Activated T-cell treated with anti-CD3 and anti-CD28 coated beads for 48 hours (primary cell): ENCODE results near the gene TM9SF1.
A peak's percentile ranks its signal among the peaks of the same experiment; 100 is the strongest.

ENCODE experiments used
- DNase-seq: peaks from one replicate; pipeline ENCODE4 v3.0.0-alpha.2; 2020; ENCODE audit warnings: low read depth

Gene TM9SF1

DNA sequence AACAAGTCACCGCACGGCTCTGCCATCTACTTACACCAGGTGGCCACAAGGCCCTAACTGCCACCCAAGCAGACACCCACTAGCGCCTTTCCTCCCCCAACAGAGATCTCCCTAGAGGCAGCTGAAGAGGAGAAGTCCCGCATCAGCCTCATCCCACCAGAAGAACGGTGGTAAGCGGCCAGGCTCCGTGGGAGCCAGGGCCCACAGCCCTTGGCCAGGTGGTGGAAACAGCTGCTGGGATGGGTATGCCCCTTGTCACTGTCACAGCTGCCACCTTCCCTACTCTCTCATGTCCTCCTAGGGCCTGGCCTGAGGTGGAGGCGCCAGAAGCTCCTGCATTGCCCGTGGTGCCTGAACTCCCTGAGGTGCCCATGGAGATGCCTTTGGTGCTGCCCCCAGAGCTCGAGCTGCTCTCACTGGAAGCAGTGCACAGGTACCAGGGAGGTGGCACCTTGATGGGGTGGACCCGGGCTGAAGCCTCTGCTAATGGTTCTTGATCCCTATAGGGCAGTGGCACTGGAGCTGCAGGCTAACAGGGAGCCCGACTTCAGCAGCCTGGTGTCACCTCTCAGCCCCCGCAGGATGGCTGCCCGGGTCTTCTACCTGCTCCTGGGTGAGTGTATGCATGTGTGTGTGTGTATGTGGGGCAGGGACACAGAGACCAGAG, 15.8 kb downstream of the TM9SF1 start:
- DNase-seq: no peak

DNA sequence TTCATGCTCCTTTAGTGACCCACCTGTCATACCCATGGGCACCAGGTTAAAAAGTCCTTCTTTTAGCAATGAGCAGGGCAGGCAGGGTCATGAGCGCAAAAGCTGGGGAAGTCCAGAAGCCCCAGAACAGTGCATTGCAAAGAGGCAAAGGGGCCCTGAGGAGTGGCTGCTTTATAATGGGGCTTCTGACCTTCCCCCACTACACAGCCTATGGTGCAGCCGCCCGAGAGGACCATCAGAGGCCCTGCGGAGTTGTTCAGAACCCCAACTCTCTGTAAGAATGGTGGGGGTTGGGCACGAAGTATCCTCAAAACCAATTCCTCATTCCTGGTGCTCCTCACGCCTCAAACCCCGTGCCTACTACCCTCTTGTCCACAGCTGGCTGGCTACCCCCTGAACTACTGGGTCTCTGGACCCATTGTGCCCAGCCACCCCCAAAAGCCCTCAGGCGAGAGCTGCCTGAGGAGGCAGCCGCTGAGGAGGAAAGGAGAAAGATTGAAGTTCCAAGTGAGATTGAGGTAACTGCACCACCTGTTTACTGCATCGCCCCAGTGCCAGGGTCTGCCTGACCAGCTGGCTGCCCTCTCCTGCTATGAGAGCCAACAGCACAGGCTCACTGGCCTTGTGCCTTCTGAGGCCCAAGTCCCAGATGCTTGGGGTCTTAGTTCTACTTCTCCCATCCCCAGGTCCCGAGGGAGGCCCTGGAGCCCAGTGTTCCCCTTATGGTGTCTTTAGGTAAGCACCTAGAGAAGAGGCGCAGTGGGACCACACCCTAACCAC, 16.7 kb downstream of the TM9SF1 start:
- DNase-seq: no peak

DNA sequence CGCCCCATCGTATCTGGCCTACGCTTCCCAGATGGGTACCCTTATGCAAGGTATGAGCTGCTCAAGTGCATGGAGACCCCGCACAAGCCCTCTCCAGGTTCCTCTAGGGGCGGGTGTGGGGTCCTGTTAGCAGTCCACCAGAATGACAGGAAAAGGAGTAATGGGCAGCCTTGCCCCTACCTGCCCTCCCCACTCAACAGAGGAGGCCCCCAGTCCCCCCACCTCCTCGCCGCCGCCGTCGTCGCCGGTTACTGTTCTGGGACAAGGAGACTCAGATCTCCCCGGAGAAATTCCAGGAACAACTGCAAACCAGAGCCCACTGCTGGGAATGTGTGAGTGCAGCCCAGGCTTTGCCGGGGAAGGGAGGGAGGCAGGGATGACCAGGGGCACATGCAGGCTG, 17.4 kb downstream of the TM9SF1 start:
- DNase-seq: no peak

DNA sequence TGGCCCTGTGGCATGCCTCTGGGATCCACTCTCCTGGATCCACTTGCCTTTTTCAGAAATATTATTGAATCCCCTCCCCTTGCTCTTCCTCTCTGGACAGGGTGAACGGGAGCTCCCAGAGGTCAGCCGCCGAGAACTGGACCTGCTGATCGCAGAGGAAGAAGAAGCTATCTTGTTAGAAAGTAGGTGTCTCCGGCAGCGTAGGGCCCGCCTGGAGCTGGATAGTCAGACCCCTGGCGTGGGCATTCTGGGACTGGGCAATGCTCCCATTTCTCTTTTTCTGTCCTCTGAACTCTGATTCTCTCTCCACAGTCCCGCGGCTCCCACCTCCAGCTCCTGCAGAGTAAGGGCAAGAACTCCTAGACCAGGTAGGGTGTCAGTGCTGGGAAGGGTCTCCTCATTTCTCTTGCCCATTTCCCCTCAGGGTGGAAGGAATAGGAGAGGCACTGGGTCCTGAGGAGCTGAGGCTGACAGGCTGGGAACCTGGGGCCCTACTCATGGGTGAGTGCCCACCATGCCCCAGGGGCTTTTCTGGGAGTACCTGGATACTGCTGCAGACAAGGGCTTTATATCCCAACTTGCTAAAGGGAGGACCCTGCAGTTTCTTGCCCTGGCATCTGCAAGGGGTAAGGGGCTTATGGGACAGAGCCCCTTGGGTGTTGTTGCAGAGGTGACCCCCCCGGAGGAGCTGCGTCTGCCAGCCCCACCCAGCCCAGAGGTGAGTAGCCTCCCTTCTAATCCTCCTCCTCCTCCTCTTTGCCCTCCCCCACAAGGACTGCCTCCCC, 18.0 kb downstream of the TM9SF1 start:
- DNase-seq: no peak

DNA sequence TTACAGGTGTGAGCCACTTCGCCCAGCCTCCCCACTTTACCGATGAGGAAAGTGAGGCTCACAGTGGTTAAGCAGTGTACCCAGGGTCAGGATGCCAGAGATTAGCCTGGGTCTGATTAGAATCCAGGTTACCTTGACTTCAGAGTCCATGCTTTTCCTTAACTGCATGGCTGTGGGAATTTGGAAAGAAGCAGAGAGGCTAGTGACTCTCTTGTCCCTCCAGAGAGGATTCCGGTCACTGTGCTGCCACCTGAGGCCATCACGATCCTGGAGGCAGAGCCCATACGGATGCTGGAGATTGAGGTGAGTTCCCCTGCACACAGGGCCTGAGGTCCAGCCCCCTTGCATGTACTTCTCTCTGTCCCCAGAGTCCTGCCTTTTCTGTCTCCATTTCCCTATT, 18.6 kb downstream of the TM9SF1 start:
- no peak for DNase-seq

DNA sequence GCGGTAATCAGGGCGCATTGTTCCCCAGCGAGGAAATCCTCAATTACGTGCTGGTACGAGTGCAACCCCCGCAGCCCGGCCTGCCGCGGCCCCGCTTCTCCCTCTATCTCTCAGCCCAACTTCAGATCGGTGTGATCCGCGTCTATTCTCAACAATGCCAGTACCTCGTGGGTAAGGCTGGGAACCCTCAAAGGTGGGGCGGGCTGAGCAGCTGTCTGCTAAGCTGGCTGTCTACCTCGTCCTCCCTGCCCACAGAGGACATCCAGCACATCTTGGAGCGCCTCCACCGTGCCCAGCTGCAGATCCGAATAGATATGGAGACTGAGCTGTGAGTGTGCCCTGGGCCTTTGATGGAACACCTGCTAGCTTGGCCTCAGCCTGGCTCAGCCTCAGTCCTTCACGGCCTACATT, 22.4 kb downstream of the TM9SF1 start:
- DNase-seq: no peak

DNA sequence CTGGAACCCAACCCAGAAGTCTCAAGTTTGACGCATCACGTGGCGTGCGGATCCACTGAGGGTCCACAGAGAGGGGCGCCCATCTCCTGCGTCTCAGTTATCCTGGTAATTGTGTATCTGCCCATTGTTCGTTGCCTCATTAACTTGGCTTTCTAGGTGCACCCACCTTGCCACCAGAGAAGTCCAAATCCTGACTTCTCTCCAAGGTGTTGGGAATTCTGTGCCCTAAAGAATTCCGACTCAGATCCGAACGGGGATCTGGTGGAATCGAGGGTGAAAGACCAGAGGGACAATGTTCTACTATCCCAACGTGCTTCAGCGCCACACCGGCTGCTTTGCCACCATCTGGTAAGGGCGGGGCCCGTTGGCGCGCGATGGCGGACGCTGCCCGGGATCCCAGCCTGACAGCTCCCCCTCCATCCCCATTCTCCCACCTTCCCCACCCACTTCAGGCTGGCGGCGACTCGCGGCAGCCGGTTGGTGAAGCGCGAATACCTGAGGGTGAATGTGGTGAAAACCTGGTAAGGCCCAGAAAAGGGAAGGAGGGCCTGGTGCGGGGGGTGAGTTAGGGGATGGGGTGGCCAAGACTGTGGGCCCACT, 22.9 kb downstream of the TM9SF1 start:
- no peak for DNase-seq

DNA sequence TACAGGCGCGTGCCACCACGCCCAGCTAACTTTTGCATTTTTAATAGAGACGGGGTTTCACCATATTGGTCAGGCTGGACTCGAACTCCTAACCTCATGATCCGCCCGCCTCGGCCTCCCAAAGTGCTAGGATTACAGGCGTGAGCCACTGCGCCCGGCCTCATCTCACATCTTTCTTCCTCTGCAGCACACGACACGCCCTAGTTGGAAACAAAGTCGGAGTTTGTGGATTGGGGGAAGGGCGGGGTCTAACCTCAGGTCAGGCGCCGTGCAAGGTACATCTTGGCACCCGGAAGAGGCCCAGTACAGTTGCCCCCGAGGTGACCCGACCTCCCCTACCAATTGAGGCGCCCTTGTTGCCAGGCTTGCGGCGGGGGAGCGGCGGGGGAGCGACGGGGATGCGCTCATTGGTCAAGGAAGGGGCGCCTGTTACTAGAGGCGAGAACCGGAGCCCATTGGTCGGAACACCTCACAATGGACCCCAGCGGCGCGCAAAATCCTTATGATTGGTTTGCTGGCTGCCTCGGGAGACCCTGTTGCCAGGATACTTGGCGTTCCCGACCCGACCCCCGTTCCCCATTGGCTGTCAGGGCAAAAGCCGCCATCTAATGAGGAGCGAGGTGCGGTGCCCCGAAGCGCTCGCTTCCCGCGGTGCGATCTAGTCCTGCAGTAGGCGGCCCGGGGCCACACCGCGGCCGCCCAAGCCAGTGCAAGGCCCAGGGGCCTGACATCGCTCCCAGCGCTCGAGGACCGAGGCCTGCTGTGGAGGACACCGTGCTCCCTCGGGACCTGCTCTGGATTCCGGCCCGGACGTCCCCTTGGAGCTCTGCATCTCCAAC, 23.6 kb downstream of the TM9SF1 start, which contains the start of gene REC8:
TSS of gene REC8 (plus strand) at position 659 of the 839 bp plus-strand sequence. CDS start 473 bp downstream, outside the sequence.
- peak; percentile 72 for DNase-seq

DNA sequence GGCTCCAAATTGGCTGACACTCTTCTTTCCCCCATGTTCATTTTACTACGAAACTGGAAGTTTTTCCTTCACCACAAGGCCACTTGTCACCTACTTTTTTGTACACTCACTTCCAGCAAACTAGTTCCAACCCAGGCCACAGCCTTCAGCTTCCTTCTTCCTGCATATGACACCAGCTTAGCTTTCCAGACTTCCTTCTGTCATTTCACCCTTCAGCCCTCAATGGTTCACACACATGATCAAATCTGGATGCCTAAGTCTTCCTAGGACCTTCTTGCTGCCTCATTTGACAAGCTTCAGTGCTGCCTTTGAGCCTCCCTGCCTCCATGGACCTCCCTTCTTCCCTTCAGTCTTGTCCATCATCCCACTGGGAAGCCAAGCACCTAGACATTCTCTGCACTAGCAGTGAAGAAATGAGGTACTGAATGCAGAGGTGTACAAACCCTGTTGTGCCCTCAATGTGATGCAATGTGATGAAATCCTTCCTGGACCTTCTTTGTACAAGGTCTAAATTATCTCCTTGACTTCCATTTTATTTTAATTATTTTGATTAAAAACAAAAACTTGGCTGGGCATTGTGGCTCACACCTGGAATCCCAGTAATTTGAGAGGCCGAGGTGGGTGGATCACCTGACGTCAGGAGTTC, 27.6 kb downstream of the TM9SF1 start:
- DNase-seq: no peak

DNA sequence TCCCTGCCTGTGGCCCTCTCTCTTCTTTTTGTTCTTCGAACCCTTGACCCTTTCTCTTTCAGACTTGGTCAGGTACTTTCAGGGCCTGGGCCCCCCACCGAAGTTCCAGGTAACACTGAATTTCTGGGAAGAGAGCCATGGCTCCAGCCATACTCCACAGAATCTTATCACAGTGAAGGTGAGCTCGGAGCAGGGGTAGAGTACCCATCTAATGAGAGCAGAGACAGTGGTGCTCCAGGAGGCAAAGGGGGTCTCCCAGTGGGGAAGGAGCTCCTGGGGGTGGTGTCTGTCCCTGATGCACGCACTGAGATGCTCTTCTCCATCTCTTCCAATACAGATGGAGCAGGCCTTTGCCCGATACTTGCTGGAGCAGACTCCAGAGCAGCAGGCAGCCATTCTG, 29.5 kb downstream of the TM9SF1 start:
- DNase-seq: no peak

DNA sequence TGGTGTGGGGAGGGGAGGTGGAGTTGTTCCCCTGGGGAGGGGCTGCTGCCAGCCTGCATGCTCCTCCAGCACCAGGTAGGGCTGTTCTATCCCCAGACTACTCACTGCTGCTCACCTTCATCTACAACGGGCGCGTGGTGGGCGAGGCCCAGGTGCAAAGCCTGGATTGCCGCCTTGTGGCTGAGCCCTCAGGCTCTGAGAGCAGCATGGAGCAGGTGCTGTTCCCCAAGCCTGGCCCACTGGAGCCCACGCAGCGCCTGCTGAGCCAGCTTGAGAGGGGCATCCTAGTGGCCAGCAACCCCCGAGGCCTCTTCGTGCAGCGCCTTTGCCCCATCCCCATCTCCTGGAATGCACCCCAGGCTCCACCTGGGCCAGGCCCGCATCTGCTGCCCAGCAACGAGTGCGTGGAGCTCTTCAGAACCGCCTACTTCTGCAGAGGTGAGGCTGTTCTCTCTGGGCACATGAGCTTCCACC, 30.7 kb downstream of the TM9SF1 start:
- DNase-seq: no peak

DNA sequence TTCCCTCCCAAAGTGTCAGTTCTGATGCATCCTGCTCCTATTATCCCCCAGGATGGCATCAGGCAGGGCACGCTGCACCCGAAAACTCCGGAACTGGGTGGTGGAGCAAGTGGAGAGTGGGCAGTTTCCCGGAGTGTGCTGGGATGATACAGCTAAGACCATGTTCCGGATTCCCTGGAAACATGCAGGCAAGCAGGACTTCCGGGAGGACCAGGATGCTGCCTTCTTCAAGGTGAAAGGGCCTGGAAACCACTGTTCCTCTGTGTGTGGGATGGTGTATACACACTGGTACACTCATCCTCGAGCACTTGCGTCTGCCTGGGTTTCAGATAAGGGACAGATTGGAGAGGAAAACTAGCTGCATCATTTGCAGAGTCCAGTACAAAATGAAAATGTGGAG, 33.1 kb downstream of the TM9SF1 start:
- no peak for DNase-seq

DNA sequence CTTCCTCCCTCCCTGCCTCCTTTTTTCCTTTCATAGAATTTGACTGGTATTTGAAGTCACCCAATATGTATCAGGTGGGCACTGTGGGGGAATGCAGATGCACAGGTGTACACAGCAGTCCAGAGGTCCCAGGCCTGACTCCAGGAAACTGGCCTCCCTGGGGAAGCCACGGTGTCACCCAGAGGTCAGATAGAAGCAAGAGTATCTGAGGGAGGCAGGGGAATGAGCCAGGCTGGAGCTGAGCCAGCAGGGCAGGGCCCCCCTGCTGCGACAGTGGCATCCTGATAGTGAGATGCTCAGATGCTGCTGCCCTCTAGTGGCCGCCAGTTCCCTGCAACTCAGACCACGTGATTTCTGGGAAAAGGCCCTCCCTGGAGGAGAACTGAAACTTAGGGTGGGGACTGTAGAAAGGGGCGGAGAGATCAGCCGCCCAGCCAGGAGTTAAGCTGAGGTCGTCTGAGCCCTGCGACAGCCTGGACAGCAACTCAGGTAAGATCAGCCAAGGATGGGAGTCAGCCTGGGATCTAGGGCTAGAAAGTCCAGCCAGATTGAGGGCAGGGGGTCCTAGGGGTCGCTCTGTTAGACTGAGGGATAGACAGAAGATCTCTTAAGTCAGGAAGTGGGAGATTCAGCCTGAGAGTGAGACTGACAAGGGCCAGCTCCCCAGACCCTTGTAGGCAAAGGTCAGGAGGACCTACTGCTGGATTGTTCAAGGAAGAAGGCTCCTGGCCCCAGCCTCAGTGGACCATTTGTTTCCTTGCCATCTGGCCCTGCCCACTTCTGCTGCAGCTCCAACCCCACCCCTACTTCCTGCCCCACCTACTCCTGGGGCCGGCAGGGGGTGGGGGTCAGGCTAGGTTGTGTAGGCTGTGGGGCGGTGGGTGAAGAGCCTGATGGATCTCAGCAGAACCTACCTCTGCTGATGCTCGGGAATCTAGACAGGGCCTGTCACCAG, 34.1 kb downstream of the TM9SF1 start, which contains the start of gene IRF9:
TSS of gene IRF9 (plus strand) at position 416 of the 955 bp plus-strand sequence. CDS start 880 bp downstream, outside the sequence.
- peak; percentile 96 for DNase-seq

DNA sequence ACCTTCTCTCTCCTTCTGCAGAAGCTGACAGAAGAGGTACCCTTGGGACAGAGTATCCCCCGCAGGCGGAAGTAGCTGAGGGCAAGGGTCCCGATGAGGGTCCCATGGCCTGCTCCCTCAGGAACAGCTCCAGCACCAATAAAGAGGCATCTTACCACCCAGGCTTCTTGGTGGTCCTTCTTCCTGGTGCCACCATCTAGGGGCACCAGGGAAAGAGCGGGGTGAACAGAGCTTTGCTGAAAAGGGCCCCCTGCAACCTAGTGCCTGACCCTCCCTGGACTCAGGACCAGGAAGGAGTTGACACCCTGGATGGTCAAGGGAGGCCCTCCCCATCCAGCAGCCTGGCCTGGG, 34.8 kb downstream of the TM9SF1 start:
- no peak for DNase-seq

DNA sequence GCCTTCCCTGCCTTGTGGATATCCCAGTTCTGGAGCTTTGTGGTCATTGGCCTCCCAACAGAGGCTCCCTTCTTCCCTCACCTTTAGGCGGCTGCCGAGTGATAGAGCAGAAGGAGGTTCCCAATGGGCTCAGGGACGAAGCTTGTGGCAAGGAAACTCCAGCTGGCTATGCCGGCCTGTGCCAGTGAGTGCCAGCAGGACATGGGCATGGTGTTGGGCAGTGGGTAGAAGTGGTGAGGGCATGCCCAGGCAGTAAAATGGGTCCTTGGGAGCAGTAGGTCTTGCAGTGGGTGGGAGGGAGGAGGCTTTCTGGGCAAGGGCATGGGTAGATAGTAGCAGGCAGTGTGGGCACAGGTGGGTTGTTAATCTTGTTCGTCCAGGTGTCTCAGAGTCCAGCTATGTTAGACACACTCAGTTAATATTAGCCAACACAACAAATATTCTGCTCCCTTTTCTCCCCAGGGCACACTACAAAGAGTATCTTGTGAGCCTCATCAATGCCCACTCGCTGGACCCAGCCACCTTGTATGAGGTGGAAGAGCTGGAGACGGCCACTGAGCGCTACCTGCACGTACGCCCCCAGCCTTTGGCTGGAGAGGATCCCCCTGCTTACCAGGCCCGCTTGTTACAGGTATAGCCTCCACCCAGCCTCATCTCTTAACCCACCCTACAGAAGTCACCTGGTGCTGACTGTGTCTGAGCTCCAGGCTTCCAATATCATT, 35.3 kb downstream of the TM9SF1 start:
- no peak for DNase-seq

DNA sequence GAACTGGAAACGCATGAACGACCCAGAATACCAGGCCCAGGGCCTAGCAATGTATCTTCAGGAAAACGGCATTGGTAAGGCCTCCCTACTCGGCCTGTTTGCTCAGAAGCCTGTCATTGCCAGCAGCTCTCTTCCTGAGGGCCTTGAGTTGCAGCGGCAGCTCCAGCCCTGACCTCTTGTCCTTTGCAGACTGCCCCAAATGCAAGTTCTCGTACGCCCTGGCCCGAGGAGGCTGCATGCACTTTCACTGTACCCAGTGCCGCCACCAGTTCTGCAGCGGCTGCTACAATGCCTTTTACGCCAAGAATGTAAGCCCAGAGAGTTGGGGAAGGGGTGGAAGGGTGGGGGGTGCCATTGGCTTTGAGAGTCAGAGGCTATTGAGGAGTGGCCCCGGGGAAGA, 37.9 kb downstream of the TM9SF1 start:
- DNase-seq: no peak

DNA sequence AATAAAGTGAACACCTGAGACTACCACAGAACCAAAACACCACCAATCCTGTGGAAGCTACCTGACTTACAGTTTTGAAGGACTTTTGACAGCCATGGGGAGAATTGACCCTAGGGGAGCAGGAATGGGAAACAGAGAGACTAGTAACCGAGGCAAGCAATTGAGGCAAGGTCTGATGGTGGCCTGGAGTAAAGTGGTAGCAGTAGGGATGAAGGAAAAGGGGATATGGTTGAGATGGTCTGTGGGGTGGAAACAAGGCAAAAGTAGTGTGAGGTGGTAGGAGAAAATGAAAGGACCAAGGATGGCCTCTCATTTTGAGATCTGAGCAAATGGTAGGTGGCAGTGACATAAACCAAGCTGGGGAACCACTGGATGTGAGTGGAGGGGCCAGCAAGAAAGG, 38.4 kb downstream of the TM9SF1 start:
- no peak for DNase-seq

DNA sequence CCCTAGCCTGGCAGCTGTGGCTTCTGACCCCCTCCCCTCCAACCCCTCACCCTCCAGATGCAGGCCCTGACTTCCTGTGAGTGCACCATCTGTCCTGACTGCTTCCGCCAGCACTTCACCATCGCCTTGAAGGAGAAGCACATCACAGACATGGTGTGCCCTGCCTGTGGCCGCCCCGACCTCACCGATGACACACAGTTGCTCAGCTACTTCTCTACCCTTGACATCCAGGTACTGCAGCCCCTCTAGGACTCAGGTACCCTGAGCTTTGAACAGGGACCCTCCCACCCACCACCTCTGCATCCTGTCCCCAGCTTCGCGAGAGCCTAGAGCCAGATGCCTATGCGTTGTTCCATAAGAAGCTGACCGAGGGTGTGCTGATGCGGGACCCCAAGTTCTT, 40.1 kb downstream of the TM9SF1 start:
- DNase-seq: no peak
